IPS-15b (cell line): ENCODE measurements around the gene WASHC4.

ENCODE experiments used
- H3K27me3 ChIP-seq: one replicate; pipeline ENCODE4 v1.6.1; 2013; ENCODE audit warnings: low read length; ENCODE audit not compliant: control insufficient read depth, insufficient read depth
- H3K36me3 ChIP-seq: one replicate; pipeline ENCODE4 v1.6.1; 2013; ENCODE audit warnings: low read length; ENCODE audit not compliant: control insufficient read depth, insufficient read depth
- H3K4me1 ChIP-seq: one replicate; pipeline ENCODE4 v1.6.1; 2013; ENCODE audit warnings: mild to moderate bottlenecking, low read length; ENCODE audit not compliant: control insufficient read depth, insufficient read depth
- H3K4me3 ChIP-seq: one replicate; pipeline ENCODE4 v1.5.1; 2013; ENCODE audit warnings: low read depth, low read length
- H3K9ac ChIP-seq: one replicate; pipeline ENCODE4 v1.6.1; 2013; ENCODE audit warnings: low read depth, mild to moderate bottlenecking, low read length
- H3K9me3 ChIP-seq: one replicate; pipeline ENCODE4 v1.6.1; 2013; ENCODE audit warnings: mild to moderate bottlenecking, low read length; ENCODE audit not compliant: control insufficient read depth, insufficient read depth

WASHC4 gene

DNA sequence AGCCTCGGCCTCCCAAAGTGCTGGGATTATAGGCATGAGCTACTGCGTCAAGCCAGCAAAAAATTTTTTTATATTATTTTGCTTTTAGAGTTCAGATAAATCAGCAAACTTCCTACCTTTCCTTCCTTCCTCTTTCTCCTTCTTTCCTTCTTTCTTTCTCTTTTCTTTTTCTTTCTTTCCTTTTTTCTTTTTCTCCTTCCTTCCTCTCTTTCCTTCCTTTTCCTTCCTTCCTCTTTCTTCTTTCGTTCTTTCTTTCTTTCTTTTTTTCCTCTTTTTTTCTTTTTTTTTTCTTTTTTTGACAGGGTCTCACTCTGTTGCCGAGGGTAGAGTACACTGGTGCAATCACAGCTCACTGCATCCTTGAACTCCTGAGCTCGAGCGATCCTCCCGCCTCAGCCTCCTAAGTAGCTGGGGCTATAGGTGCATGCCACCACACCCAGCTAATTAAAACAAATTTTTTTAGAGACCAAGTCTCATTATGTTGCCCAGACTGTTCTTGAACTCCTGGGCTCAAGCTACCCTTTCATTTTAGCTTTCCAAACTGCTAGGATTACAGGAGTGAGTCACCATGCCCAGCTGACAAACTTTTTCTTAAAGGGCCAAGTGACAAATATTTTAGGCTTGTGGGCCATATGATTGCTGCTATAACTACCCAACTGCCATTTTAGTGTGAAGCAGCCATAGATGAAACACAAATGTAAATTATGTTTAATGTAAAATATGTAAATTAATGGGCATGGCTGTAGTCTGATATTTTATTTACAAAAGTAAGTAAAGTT, 7.1 kb upstream of the WASHC4 start:
- Histone ChIP-seq H3K36me3 (no peaks in the 10 kb centered on the region), H3K4me3 (no peak overlapping the region), H3K27me3 (no peaks in the 10 kb centered on the region), H3K9me3 (peaks cover under 1% of the 10 kb centered on the region), H3K9ac (no peak overlapping the region), H3K4me1 (no peaks in the 10 kb centered on the region)

DNA sequence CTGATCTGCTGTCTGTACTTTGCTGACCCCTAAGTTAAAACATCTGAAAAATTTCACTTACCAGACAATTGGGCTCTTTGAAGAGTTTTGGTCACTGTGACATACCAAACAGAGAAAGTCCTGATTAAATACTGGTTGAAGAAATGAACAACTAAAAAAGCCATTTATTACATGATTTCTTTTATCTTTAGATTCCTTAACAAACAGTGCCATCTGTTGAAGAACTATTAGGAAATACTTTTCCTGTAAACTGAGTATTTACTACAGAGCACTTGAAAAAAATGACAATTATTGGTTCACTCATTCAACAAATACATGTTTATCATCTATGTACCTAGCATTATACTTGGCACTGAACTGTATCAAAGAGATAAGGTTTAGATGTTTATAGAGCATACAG, 6.5 kb upstream of the WASHC4 start:
- H3K4me3 ChIP-seq = no peak overlapping the region
- H3K9me3 ChIP-seq = no peaks in the 10 kb centered on the region
- no peaks in the 10 kb centered on the region for H3K4me1 ChIP-seq
- H3K9ac ChIP-seq = no peak overlapping the region
- no peaks in the 10 kb centered on the region for H3K36me3 ChIP-seq
- no peaks in the 10 kb centered on the region for H3K27me3 ChIP-seq

DNA sequence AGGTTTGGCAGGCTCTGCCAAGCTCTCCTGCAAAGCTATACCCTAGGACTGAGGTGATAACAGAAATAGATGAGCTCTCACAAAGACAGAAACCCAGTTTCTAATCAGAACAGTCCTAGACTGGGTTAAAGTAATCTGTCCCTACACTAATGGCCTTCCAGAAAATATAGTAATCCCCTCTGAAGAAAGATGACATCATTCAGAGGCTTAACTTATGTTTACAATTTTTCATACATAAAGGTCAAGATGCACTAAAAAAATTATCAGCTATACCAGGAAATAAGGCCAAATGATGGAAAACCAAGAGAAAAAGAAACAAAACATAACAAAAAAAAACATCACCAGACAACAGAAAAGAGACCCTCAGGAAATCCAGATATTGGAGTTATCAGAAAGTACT, 4.9 kb upstream of the WASHC4 start:
- Histone ChIP-seq H3K27me3 (peaks cover 3% of the 10 kb centered on the region), H3K36me3 (no peaks in the 10 kb centered on the region)

DNA sequence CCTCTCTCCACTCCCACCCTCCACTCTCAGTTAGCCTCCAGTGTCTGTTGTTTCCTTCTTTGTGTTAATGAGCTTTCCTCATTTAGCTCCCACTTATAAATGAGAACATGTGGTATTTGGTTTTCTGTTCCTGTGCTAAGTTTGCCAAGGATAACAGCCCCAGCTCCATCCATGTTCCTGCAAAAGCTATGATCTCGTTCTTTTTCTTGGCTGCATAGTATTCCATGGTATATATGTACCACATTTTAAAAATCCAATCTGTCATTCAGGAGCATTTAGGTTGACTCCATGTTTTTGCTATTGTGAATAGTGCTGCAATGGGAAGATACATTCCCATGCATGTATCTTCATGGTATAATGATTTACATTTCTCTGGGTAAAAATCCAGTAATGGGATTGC, 2.8 kb upstream of the WASHC4 start:
- Histone ChIP-seq H3K4me3 (no peak overlapping the region), H3K36me3 (no peaks in the 10 kb centered on the region), H3K27me3 (peaks cover 3% of the 10 kb centered on the region), H3K9ac (no peak overlapping the region), H3K4me1 (no peaks in the 10 kb centered on the region), H3K9me3 (no peaks in the 10 kb centered on the region)

More for the DNA sequence above, 4.9 kb upstream of the WASHC4 start:
- H3K4me1 ChIP-seq = no peaks in the 10 kb centered on the region
- H3K4me3 ChIP-seq = no peak overlapping the region
- H3K9me3 ChIP-seq = no peaks in the 10 kb centered on the region
- no peak overlapping the region for H3K9ac ChIP-seq

DNA sequence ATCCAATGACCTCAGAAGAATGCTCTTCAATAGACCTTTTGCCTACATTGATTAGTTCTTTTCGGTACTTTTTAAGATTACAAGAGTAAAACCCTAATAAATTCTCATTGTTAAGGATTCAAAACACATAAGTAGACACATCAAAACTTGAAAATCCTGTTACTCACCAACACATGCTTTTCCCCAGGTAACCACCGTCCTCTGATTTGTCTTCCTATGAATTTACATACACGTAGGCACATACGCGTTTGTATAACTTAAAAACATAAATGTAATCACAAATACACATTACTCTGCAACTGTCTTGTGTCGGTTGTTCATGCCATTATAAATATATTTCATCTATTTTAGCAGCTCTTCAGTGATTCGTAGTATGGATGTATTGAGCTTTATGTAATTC, 910 bp upstream of the WASHC4 start:
- Histone ChIP-seq H3K9me3 (no peaks in the 10 kb centered on the region), H3K4me3 (peak overlapping the region; percentile 94), H3K36me3 (no peaks in the 10 kb centered on the region), H3K27me3 (peaks cover 3% of the 10 kb centered on the region), H3K4me1 (peaks cover 11% of the 10 kb centered on the region), H3K9ac (no peak overlapping the region)

DNA sequence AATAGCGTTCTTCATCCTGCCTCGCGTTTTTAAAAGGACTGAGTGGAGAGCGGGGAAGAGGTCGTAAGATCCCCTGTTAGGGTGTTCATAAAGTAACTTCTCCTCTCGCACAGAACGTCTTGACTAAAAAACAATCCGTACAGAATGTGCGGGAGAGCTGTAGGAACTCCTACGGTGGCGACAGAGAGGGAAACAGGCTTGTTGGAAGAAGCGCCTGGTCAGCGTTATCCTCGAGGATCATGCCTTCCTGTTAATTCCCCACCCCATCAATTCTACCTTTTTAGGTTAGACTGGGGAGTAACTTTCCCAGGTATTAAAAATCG, 399 bp upstream of the WASHC4 start:
- Histone ChIP-seq H3K4me3 (peak overlapping the region; percentile 94), H3K9ac (peak overlapping the region; percentile 57), H3K9me3 (no peaks in the 10 kb centered on the region), H3K27me3 (peaks cover 3% of the 10 kb centered on the region), H3K36me3 (no peaks in the 10 kb centered on the region), H3K4me1 (peaks cover 11% of the 10 kb centered on the region)

DNA sequence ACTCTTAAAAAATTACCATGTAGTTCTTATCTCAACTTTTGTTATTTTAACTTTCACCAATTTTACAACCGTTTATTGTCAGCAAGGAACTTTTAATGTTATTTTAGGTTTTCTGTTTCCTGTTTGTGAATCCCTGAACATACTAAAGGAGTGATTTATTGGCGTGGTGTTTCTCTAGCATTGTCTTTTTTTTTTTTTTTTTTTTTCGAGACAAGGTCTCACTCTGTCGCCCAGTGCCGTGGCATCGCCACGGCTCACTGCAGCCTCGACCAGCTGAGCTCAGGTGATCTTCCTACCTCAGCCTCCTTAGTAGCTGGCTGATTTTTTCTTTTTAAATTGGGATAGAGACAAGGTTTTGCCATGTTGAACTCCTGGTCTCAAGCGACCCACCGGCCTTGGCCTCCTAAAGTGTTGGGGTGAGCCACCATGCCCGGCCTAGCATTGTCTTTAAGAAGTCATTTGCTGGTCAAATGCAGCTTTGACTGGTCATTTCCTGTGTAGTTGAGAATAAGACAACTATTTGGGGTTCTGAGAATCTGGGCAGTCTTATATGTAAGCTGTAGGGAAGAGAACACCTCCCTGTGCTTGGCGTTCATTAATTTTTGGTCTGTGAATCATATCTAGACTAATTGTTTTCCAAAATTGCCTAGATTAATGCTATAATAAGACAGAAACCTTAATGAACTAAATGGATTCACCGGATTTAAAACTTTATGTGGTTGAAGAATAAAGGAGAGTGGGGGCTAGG, 2.1 kb downstream of the WASHC4 start:
- Histone ChIP-seq H3K9ac (no peak overlapping the region), H3K4me1 (peaks cover 11% of the 10 kb centered on the region), H3K4me3 (peak overlapping the region; percentile 94), H3K27me3 (peaks cover 3% of the 10 kb centered on the region), H3K9me3 (no peaks in the 10 kb centered on the region), H3K36me3 (no peaks in the 10 kb centered on the region)

DNA sequence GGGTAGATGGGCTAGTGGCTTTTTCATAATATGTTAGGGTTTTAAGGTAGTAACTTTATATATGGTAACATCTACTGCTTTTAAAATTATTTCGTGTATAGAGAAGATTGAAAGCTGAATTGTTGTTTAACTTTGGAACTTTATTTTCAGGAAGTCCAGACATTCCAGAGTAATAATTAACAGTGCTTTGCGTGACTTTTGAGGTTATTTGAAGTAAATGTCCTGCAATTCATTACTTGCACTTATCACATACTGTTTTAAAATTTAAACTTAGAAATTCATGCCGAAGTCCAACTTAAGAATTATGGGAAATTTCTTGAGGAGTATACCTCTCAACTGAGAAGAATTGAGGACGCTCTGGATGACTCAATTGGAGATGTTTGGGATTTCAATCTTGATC, 3.3 kb downstream of the WASHC4 start:
- Histone ChIP-seq H3K27me3 (peaks cover 3% of the 10 kb centered on the region), H3K4me3 (peak overlapping the region; percentile 94), H3K9me3 (no peaks in the 10 kb centered on the region), H3K9ac (no peak overlapping the region), H3K4me1 (peaks cover 11% of the 10 kb centered on the region), H3K36me3 (no peaks in the 10 kb centered on the region)

DNA sequence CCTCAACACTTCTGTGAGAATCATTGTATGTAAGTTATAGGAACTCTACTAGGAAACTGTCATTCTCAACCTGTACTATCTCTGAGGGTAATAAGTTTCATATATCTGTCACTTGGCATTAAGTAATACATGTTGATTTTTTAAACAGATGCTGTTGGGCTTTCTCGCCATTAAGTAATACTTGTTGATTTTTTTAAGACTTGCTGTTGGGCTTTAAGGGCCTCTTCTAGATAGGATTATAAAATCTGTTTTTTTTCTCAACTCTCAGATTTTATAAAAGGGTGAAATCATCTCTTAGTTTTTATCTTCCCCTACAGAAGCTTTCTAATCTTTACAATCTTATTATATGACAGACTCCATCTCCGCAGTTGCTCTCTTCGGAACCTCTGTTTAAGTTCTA, 5.6 kb downstream of the WASHC4 start:
- Histone ChIP-seq H3K27me3 (no peaks in the 10 kb centered on the region), H3K9me3 (no peaks in the 10 kb centered on the region), H3K36me3 (peaks cover 3% of the 10 kb centered on the region), H3K4me3 (no peak overlapping the region), H3K4me1 (peaks cover 11% of the 10 kb centered on the region), H3K9ac (no peak overlapping the region)

DNA sequence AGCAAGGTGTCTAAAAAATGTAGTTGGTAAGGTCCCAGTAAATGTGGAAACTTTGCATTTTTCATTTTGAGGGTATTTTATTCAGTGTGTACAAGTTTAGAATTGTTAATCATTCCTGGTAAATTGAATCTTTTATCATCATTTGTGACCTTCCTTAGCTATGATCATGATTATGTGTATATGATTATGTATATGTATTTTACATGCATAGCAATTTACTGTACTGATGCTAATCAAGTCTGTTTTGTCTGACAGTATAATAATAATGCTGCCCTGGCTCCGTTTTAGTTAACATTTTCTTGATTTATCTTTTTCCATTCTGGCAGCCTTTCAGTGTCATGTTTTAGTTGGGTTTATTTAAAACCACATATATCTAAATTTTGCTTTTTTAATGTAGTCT, 9.4 kb downstream of the WASHC4 start:
- Histone ChIP-seq H3K36me3 (peaks cover 3% of the 10 kb centered on the region), H3K4me3 (no peak overlapping the region), H3K9ac (no peak overlapping the region), H3K4me1 (no peaks in the 10 kb centered on the region), H3K9me3 (no peaks in the 10 kb centered on the region), H3K27me3 (no peaks in the 10 kb centered on the region)

DNA sequence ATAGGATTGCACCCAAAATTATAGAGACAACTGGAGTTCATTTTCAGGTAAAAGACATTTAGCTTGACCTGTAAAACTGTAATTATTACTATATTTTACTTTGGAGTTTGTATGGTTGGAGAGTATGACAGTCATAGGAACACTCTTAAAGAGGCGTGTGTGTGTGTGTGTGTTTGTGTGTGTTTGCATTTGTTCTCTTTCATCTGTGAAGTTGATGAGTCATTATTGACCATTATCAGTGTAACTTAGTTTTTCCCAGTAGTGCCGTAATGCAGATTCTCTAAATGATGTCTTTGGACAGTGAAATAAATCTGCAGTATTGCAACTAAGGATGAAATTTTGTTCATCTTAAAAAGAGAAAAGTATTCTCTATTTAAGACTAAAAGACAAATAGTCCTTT, 13.0 kb downstream of the WASHC4 start:
- Histone ChIP-seq H3K36me3 (peaks cover 10% of the 10 kb centered on the region), H3K27me3 (no peaks in the 10 kb centered on the region), H3K4me1 (no peaks in the 10 kb centered on the region), H3K9me3 (no peaks in the 10 kb centered on the region), H3K9ac (no peak overlapping the region), H3K4me3 (no peak overlapping the region)

DNA sequence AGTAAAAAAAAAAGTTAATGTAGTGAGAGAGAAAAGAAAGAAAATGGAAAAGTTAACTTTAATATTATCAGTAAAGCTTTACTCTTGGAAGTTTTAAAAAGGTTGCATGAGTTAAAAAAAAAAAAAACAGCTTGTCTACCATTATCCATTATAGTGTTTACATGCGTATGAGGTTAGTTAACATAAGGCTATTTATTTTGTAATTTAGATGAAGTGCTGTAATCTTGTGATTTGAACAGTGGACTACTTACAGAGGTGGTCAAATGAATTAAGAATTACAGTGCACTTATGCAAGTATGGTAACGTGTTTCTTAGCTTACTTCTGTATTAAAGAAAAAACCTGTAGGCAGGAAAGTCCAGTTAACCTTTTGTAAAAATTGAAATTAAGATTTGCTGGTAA, 30.7 kb downstream of the WASHC4 start:
- no peaks in the 10 kb centered on the region for H3K9me3 ChIP-seq
- H3K4me3 ChIP-seq = no peak overlapping the region
- H3K36me3 ChIP-seq = no peaks in the 10 kb centered on the region
- no peak overlapping the region for H3K9ac ChIP-seq
- H3K27me3 ChIP-seq = no peaks in the 10 kb centered on the region
- no peaks in the 10 kb centered on the region for H3K4me1 ChIP-seq
